ENCODE results near the gene FAM219A.

The FAM219A gene

GRCh38 chr9:34385561-34386230, 72.7 kb downstream of the FAM219A start:
- no peaks in the 10 kb centered on the region for H3K36me3 ChIP-seq (ENCODE audit: insufficient read depth, low read length)
- H3K4me1 ChIP-seq (ENCODE audit: insufficient read depth, low read length): no peaks in the 10 kb centered on the region
- H3K9ac ChIP-seq (ENCODE audit: low read depth, low read length): no peak overlapping the region
- H3K9me3 ChIP-seq (ENCODE audit: control insufficient read depth, insufficient read depth, low read length): no peaks in the 10 kb centered on the region

GRCh38 chr9:34384368-34385165, 73.8 kb downstream of the FAM219A start:
- Histone ChIP-seq H3K36me3 (ENCODE audit: insufficient read depth, low read length) (no peaks in the 10 kb centered on the region), H3K4me1 (ENCODE audit: insufficient read depth, low read length) (no peaks in the 10 kb centered on the region), H3K9ac (ENCODE audit: low read depth, low read length) (no peak overlapping the region), H3K9me3 (ENCODE audit: control insufficient read depth, insufficient read depth, low read length) (no peaks in the 10 kb centered on the region)

- H3K9ac ChIP-seq (ENCODE audit: low read depth, low read length): no peak overlapping the region
- no peaks in the 10 kb centered on the region for H3K36me3 ChIP-seq (ENCODE audit: insufficient read depth, low read length)
- H3K4me1 ChIP-seq (ENCODE audit: insufficient read depth, low read length): no peaks in the 10 kb centered on the region
- no peaks in the 10 kb centered on the region for H3K9me3 ChIP-seq (ENCODE audit: control insufficient read depth, insufficient read depth, low read length)
These were observed 74.5 kb downstream of the FAM219A start for GRCh38 chr9:34383904-34384303.

DNA sequence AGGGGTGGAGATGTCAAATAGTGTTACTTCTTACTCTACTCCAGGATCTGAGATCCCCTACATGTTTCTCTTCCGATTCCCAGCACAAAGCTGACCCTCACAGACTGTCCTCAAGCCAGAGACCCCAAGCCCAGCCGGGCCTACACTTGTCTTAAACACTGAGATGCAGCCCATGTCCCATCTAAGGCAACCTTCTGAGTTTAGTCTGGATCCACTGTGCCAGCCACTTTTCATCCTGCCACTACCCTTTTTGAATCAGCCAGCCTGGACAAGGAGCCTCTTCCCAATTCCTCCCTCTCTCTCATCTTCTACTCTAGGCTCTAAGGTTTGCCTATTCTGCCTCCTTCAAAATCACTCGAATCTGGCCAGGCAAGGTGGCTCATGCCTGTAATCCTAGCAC, 75.5 kb downstream of the FAM219A start:
- H3K4me1 ChIP-seq (ENCODE audit: insufficient read depth, low read length): no peaks in the 10 kb centered on the region
- H3K9me3 ChIP-seq (ENCODE audit: control insufficient read depth, insufficient read depth, low read length): no peaks in the 10 kb centered on the region
- H3K36me3 ChIP-seq (ENCODE audit: insufficient read depth, low read length): no peaks in the 10 kb centered on the region
- no peak overlapping the region for H3K9ac ChIP-seq (ENCODE audit: low read depth, low read length)

- H3K4me1 ChIP-seq (ENCODE audit: insufficient read depth, low read length): no peaks in the 10 kb centered on the region
These were observed 76.3 kb downstream of the FAM219A start for GRCh38 chr9:34382054-34382453.

GRCh38 chr9:34381323-34381722, 77.0 kb downstream of the FAM219A start:
- H3K36me3 ChIP-seq (ENCODE audit: insufficient read depth, low read length): no peaks in the 10 kb centered on the region
- H3K9ac ChIP-seq (ENCODE audit: low read depth, low read length): peak overlapping the region; percentile 53; the same call in 1 of the 2 replicates
- no peaks in the 10 kb centered on the region for H3K4me1 ChIP-seq (ENCODE audit: insufficient read depth, low read length)
- no peaks in the 10 kb centered on the region for H3K9me3 ChIP-seq (ENCODE audit: control insufficient read depth, insufficient read depth, low read length)

More at GRCh38 chr9:34382054-34382453, 76.3 kb downstream of the FAM219A start:
- no peaks in the 10 kb centered on the region for H3K36me3 ChIP-seq (ENCODE audit: insufficient read depth, low read length)
- no peak overlapping the region for H3K9ac ChIP-seq (ENCODE audit: low read depth, low read length)
- H3K9me3 ChIP-seq (ENCODE audit: control insufficient read depth, insufficient read depth, low read length): no peaks in the 10 kb centered on the region

DNA sequence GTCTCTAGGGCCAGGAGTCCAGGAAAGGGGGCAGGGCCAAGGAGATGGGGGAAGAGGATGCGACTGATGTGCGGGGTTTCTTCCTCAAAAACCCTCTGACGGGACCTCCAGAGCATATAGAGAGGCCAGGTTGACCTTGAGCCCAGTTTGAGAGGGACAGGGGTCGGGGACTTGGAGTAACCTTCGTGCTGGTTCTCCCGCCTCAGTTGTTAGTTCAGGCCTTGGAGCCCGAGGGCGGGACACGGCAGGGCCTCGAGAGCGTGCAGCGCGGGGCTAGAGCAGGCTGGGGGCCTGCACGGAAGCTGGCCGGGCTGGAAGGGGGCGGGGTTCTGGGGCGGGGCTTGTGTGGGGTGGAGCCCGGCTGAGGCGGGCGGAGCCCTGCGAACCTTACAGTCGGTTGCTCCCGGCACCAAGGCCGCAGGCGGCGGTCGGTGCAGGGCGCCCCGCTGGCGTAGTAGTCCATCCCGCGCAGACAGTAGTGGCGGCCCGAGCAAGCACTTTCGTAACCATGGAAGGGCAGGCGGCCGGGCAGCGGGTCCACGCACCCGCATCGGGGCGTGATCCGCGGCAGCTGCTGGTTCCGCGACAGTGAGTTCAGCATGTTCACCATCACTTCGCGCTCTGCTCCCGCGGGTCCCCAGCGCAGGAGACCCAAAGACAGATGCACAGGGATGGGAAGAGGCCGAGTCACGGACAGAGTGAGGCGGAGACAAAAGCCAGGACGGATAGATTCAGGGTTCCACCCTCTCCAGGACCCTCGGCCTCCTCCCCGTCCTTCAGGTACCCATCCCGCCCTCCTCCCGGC, 77.7 kb downstream of the FAM219A start:
- H3K36me3 ChIP-seq (ENCODE audit: insufficient read depth, low read length): no peaks in the 10 kb centered on the region
- no peaks in the 10 kb centered on the region for H3K9me3 ChIP-seq (ENCODE audit: control insufficient read depth, insufficient read depth, low read length)
- peak overlapping the region; percentile 53; the same call in 1 of the 2 replicates for H3K9ac ChIP-seq (ENCODE audit: low read depth, low read length)
- H3K4me1 ChIP-seq (ENCODE audit: insufficient read depth, low read length): peaks cover 2% of the 10 kb centered on the region; the same call in 1 of the 2 replicates

DNA sequence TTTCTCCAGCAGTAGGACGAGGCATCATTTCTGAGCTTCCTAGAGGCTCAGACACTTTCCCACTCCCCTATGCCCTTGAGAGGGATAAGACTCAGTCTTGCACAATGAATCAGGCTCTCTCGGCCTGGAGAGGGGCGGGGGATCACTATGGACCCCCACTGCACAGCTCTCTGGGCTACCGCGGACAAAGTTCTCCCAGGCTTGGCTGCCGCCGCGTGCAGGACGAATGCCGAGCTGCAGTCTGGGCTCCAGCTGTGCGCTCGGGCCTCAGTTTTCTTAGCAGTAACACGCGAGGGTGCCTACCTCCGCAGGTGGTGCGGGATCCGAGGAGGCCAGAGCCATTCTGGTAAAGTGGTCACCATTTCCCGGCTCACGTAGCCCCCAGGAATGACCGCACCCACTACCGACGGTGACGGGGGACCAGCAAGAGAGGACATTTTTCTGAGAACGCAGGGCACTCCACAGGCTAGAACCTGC, 78.3 kb downstream of the FAM219A start:
- H3K9ac ChIP-seq (ENCODE audit: low read depth, low read length): peak overlapping the region; percentile 28; the same call in 1 of the 2 replicates
- H3K36me3 ChIP-seq (ENCODE audit: insufficient read depth, low read length): no peaks in the 10 kb centered on the region
- H3K4me1 ChIP-seq (ENCODE audit: insufficient read depth, low read length): peaks cover 8% of the 10 kb centered on the region
- no peaks in the 10 kb centered on the region for H3K9me3 ChIP-seq (ENCODE audit: control insufficient read depth, insufficient read depth, low read length)

- Histone ChIP-seq H3K4me1 (ENCODE audit: insufficient read depth, low read length) (peaks cover 10% of the 10 kb centered on the region), H3K9me3 (ENCODE audit: control insufficient read depth, insufficient read depth, low read length) (no peaks in the 10 kb centered on the region), H3K9ac (ENCODE audit: low read depth, low read length) (peak overlapping the region; percentile 28; the same call in 1 of the 2 replicates), H3K36me3 (ENCODE audit: insufficient read depth, low read length) (no peaks in the 10 kb centered on the region)
These were observed 78.9 kb downstream of the FAM219A start for GRCh38 chr9:34379334-34380033.

DNA sequence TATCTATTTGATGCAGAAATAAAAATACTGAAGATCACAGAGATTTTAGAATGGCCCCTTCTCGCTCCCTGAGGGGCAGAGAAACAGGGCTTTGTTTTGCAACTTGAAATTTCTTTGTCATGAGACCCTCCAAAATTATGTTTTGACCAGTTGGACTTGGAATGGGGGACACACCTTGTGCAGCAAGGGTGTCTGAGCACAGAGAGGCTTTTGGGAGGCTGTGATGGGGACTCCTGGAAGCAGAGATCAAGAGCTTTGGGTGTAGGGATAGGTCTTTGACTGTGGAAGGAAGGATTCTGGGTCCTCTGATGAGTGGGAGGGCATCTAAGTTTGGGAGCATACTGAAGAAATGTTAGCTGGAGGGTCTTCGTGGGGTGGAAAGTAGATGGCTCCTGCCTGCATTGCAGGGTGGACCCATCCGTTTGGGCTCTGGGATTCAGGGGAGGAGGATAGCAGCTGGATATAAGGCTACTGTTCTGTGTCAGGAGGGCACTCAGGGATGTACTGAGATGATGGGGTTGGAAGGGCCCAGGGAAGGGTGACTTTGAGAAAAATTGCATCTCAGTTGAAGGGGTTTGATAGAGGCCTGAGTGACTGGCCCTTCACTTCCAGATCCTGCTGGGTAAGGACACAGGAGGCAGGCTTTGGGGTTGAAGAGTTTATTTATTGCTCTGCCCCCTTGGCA, 79.9 kb downstream of the FAM219A start:
- Histone ChIP-seq H3K9me3 (ENCODE audit: control insufficient read depth, insufficient read depth, low read length) (no peaks in the 10 kb centered on the region), H3K36me3 (ENCODE audit: insufficient read depth, low read length) (no peaks in the 10 kb centered on the region), H3K4me1 (ENCODE audit: insufficient read depth, low read length) (peaks cover 10% of the 10 kb centered on the region), H3K9ac (ENCODE audit: low read depth, low read length) (no peak overlapping the region)

DNA sequence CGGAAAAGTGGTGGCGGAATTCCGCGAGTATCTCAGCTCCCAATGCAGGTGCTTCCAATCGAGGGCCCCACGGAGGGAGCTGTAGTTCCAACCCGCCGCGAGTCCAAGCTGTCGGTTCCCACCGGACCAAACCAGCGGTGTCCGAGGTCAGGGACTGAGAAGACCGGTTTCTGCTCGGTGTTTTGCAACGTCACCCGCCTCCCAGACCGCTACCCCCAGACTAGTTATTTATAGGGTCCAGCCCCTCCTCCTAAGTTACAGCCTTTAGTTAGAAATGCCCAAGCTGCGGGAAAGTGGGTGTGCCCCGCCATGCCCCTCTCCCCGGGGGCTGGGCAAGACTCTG, 81.0 kb downstream of the FAM219A start:
- H3K4me1 ChIP-seq (ENCODE audit: insufficient read depth, low read length): peaks cover 10% of the 10 kb centered on the region
- H3K9me3 ChIP-seq (ENCODE audit: control insufficient read depth, insufficient read depth, low read length): no peaks in the 10 kb centered on the region
- H3K9ac ChIP-seq (ENCODE audit: low read depth, low read length): peak overlapping the region; percentile 86; the same call in 1 of the 2 replicates
- H3K36me3 ChIP-seq (ENCODE audit: insufficient read depth, low read length): no peaks in the 10 kb centered on the region

DNA sequence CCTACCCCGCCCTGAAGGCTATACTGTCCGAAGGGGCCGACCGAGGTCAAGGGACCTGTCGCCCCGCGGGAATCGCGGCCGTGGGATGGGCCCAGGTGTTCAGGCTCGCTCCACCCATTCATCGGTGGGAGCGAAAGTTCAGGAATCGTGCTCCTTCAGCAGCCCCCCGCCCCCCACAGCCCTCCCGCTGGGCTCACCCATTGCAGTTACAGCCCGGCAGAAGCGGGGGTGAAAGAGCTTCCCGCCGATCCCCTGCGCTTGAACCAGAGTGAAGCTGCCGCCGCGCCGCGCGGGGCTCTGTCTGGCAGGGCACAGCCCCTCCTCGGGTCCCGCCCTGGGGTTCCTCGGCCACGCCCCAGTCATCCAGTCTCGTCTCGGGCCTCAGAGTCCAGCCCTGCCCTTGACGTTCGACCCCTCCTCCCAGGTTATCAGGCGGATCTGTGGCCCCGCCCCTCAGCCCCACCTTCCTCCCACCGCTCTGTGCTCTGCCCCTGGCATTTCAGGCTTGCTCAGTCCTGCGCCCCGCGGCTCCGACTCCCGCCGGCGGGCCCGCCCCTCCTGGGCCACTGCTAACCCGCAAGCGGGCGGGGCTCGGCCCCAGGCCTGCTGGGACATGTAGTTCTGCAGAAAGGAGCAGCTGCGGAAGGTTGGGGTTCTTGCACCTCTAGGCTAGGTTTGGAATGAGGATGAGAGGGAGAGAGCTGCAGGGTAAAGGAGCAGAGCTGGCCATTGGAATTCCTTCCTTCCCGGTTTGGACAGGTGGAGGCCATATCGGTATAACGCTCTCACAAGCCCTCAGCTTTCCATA, 81.6 kb downstream of the FAM219A start, which contains the start of gene MYORG:
Gene MYORG (minus strand): TSS at position 303 of the 808 bp plus-strand sequence. CDS start 3,955 bp downstream, outside the sequence.
- Histone ChIP-seq H3K9ac (ENCODE audit: low read depth, low read length) (peak within 1 kb of the TSS; percentile 86), H3K36me3 (ENCODE audit: insufficient read depth, low read length) (no peaks in the 10 kb centered on the region), H3K9me3 (ENCODE audit: control insufficient read depth, insufficient read depth, low read length) (no peaks in the 10 kb centered on the region), H3K4me1 (ENCODE audit: insufficient read depth, low read length) (peaks cover 10% of the 10 kb centered on the region)

Measured in ES-I3 (cell line).